Activated B cell treated with CpG ODN at 0.5 μM for 24 hours (primary cell): ENCODE data around the gene CLPSL1. TPM values are rescaled to one million over a fixed set of nuclear protein-coding genes. Genes with fewer than 3 reads are reported as not detected.
A peak's percentile ranks its signal among the peaks of the same experiment; 100 is the strongest.

ENCODE experiments used
- ATAC-seq: fragments of 200-7000 bp; cut with Tn5 transposase; one replicate; pipeline ENCODE4 v1.10.0; 2021; ENCODE audit warnings: low read depth, mild to moderate bottlenecking, moderate library complexity
- CTCF ChIA-PET: fragments of 350-600 bp; sonication (Branson Sonifier 250); formaldehyde crosslinking; loops from one replicate; lab custom pipeline; 2021; ENCODE audit warnings: antibody characterized with exemption; lab: Charles Lee
- POLR2A ChIA-PET: fragments of 350-600 bp; sonication (Branson Sonifier 250); formaldehyde crosslinking; loops from one replicate; lab custom pipeline; 2021; ENCODE audit warnings: antibody characterized with exemption; lab: Charles Lee
- DNase-seq: peaks from one replicate; pipeline ENCODE4 v3.0.0; 2022
- H3K27ac Mint-ChIP-seq: one replicate; pipeline ENCODE4 v1.8.0; 2020; ENCODE audit warnings: mixed read lengths
- H3K27me3 Mint-ChIP-seq: one replicate; pipeline ENCODE4 v1.8.0; 2021; ENCODE audit warnings: mixed read lengths
- H3K36me3 Mint-ChIP-seq: one replicate; pipeline ENCODE4 v1.8.0; 2021; ENCODE audit warnings: low read depth, mixed read lengths
- H3K4me1 Mint-ChIP-seq: one replicate; pipeline ENCODE4 v1.8.0; 2021; ENCODE audit warnings: mixed read lengths
- H3K4me3 Mint-ChIP-seq: one replicate; pipeline ENCODE4 v1.8.0; 2020; ENCODE audit warnings: mild to moderate bottlenecking, mixed read lengths
- H3K9me3 Mint-ChIP-seq: one replicate; pipeline ENCODE4 v1.8.0; 2020; ENCODE audit warnings: mixed read lengths
- intact Hi-C: fragments of 100-400 bp; cut with micrococcal nuclease; formaldehyde crosslinking; loops from one replicate; pipeline ENCODE4 v1.15.1; 2024
- total RNA-seq: library from RNA; stranded (reverse); gene quantifications from 2 replicates; pipeline ENCODE4 v1.2.3, GENCODE V29; 2022
- TF ChIP-seq, protein P1 (sequence below): fragments of 200-600 bp; IDR thresholded peaks from one replicate; pipeline ENCODE4 v1.8.0; 2022; ENCODE audit warnings: antibody characterized with exemption, mild to moderate bottlenecking

Gene CLPSL1
- total RNA-seq, 1 donor from 2014 or later: not detected

DNA sequence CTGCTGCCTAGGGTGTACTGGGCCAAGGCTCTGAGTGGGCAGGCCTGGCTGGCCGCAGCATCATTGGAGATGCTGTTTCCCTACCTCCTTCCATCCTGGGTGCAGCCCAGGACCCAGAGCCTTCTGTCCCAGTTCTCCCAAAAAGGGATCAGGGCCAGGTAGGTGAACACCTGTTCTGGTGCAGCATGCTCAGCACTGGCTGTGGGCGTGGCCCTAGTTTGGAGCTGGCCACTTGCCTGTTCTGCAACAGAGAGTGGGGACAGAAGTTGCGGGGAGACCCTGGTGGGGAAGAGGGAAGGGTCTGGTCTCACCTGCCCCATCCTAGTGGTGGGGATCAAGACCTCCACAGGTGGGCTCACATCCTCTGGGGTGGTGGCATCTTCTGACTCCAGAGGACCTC, 45.4 kb upstream of the CLPSL1 start:
- no peak overlapping the region for H3K27ac Mint-ChIP-seq
- intact Hi-C loops: loop anchor here (5.0 kb wide), 1 partner anchor 133 kb away; no protein-coding TSS in a partner anchor
- TF ChIP-seq, protein P1, sequence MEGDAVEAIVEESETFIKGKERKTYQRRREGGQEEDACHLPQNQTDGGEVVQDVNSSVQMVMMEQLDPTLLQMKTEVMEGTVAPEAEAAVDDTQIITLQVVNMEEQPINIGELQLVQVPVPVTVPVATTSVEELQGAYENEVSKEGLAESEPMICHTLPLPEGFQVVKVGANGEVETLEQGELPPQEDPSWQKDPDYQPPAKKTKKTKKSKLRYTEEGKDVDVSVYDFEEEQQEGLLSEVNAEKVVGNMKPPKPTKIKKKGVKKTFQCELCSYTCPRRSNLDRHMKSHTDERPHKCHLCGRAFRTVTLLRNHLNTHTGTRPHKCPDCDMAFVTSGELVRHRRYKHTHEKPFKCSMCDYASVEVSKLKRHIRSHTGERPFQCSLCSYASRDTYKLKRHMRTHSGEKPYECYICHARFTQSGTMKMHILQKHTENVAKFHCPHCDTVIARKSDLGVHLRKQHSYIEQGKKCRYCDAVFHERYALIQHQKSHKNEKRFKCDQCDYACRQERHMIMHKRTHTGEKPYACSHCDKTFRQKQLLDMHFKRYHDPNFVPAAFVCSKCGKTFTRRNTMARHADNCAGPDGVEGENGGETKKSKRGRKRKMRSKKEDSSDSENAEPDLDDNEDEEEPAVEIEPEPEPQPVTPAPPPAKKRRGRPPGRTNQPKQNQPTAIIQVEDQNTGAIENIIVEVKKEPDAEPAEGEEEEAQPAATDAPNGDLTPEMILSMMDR: no peak
- ChIA-PET CTCF (interaction anchor here (1.0 to 5.8 kb wide), 9 partner anchors 16 to 433 kb away, joined by 3 to 177 read pairs (median 9); no protein-coding TSS in a partner anchor), POLR2A (interaction anchor here (1.1 kb wide), 1 partner anchor 16 kb away, joined by 3 read pairs; no protein-coding TSS in a partner anchor)
- no peaks in the 10 kb centered on the region for H3K9me3 Mint-ChIP-seq
- no peaks in the 10 kb centered on the region for H3K27me3 Mint-ChIP-seq
- ATAC-seq (no peak), DNase-seq (no peak)
- H3K4me3 Mint-ChIP-seq: no peak overlapping the region
- H3K36me3 Mint-ChIP-seq: no peaks in the 10 kb centered on the region
- H3K4me1 Mint-ChIP-seq: peaks cover 39% of the 10 kb centered on the region

DNA sequence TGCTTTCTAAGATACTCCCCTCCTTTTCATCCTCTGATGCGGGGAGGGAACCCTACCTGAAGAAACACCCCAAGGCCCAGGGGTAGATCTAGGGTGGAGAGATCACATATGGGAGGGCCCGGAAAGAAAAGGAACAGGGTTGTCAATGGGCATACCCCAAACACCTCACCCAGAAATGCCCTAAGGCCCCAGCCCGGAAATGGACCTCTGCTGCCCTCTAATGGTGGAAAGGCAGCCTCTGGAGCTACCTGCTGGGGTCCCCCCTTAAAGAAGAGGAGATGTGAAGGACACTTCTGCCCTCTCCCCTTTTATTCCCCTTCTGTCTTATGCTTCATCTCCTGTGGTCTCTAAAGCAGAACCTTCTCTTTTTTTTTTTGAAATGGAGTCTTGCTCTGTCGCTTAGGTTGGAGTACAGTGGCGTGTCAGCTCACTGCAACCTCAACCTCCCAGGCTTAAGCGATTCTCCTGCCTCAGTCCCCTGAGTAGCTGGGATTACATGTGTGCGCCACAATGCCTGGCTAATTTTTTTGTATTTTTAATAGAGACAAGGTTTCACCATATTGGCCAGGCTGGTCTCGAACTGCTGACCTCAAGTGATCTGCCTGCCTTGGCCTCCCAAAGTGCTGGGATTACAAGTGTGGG, 44.4 kb upstream of the CLPSL1 start:
- no peak overlapping the region for H3K4me3 Mint-ChIP-seq
- ChIA-PET CTCF (interaction anchor here (0.6 to 5.8 kb wide), 33 partner anchors 9 to 907 kb away, joined by 3 to 177 read pairs (median 6); partner anchors contain the start of gene DEF6), POLR2A (interaction anchor here (0.5 to 1.1 kb wide), 4 partner anchors 16 to 388 kb away, joined by 3 read pairs; no protein-coding TSS in a partner anchor)
- no peaks in the 10 kb centered on the region for H3K9me3 Mint-ChIP-seq
- H3K4me1 Mint-ChIP-seq: peaks cover 31% of the 10 kb centered on the region
- DNase-seq (peak; percentile 67), ATAC-seq (peak; percentile 19)
- no peaks in the 10 kb centered on the region for H3K27me3 Mint-ChIP-seq
- H3K27ac Mint-ChIP-seq: peak overlapping the region; percentile 59
- TF ChIP-seq, protein P1: peak; percentile 90
- intact Hi-C loops: loop anchor here (1.0 to 5.0 kb wide), 5 partner anchors 49 to 439 kb away; partner anchors contain the start of genes DEF6 and RPL10A
- no peaks in the 10 kb centered on the region for H3K36me3 Mint-ChIP-seq

GRCh38 chr6:35736982-35737412, 43.8 kb upstream of the CLPSL1 start, which contains the start of gene ARMC12:
Gene ARMC12 (plus strand): TSS chr6:35737032. CDS start chr6:35737109, 77 bp downstream.
- peaks cover 30% of the 10 kb centered on the region for H3K4me1 Mint-ChIP-seq
- no peak within 1 kb of the TSS for H3K4me3 Mint-ChIP-seq
- POLR2A ChIA-PET: interaction anchor here (0.5 to 1.0 kb wide), 3 partner anchors 263 to 388 kb away, joined by 3 read pairs; no protein-coding TSS in a partner anchor

DNA sequence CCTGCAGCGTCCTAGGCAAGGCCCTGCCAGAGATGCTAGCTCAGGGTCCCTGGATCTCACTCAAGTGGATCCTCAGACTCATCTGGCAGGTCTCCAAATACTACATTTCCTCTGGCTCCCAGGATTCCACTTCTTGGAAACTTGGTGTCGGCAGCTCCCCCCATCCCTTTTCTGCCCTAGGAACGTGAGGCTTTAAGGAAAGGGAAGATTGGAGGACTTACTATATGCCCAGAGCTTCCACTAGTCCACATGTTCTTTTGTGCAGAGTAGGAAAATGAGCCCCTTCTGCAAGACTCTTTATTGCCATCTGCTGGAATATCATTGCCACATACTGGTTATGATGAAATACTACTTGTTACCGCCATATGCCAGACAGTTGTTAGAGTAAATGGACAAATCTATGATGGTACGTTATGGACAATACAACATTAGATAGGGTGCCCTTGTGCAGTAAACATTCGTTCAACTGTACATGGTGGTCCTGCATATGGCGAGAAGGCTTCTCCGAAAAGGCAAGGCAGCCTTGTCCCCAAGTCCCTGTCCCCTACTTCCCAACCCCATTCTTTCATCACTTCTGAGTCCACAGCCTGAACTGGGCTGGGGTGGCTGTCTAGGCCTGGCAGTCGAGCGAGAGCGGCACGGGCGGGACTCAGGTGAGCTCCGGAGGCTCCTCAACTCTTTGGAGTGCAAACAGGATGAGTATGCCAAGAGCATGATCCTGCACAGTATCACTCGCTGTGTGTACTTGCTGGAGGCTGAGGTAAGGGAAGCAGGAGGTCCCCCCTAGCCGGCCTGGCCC, 43.2 kb upstream of the CLPSL1 start:
- peak; percentile 75 for ATAC-seq
- no peak overlapping the region for H3K4me3 Mint-ChIP-seq

More at GRCh38 chr6:35736982-35737412, 43.8 kb upstream of the CLPSL1 start, which contains the start of gene ARMC12:
- CTCF ChIA-PET: interaction anchor here (0.6 to 5.8 kb wide), 34 partner anchors 9 to 439 kb away, joined by 3 to 177 read pairs (median 6); partner anchors contain the start of gene DEF6
- ATAC-seq (peak; percentile 7), DNase-seq (no peak)
- Mint-ChIP-seq H3K36me3 (no peaks in the 10 kb centered on the region), H3K27ac (peak within 1 kb of the TSS; percentile 63), H3K9me3 (no peaks in the 10 kb centered on the region), H3K27me3 (no peaks in the 10 kb centered on the region)
- intact Hi-C loops: loop anchor here (1.0 to 5.0 kb wide), 8 partner anchors 50 to 443 kb away; partner anchors contain the start of genes DEF6 and RPL10A
- TF ChIP-seq, protein P1: no peak

More for the DNA sequence above, 43.2 kb upstream of the CLPSL1 start:
- DNase-seq: no peak
- no peaks in the 10 kb centered on the region for H3K36me3 Mint-ChIP-seq
- no peaks in the 10 kb centered on the region for H3K9me3 Mint-ChIP-seq
- peak overlapping the region; percentile 63 for H3K27ac Mint-ChIP-seq
- no peaks in the 10 kb centered on the region for H3K27me3 Mint-ChIP-seq
- TF ChIP-seq, protein P1: peak; percentile 43
- ChIA-PET CTCF (interaction anchor here (0.7 to 5.8 kb wide), 22 partner anchors 10 to 440 kb away, joined by 3 to 177 read pairs (median 6); partner anchors contain the start of gene DEF6), POLR2A (no interaction called here)
- peaks cover 24% of the 10 kb centered on the region for H3K4me1 Mint-ChIP-seq
- intact Hi-C loops: loop anchor here (1.0 to 5.0 kb wide), 5 partner anchors 135 to 443 kb away; partner anchors contain the start of gene RPL10A
